ENCODE data around the gene MBD3L2.
"Not testable (repeated sequence)": the region's sequence is repeated elsewhere in the genome, so short reads cannot be mapped to it uniquely, and the experiment has no call there.

MBD3L2 gene

GRCh38 chr19:7067122-7067521 lies 18.0 kb downstream of the MBD3L2 start:
- H3K4me1 ChIP-seq (ENCODE audit: control insufficient read depth, insufficient read depth, low read length); H3K27me3 ChIP-seq (ENCODE audit: control insufficient read depth, insufficient read depth, low read length); H3K4me3 ChIP-seq (ENCODE audit: low read length); H3K9ac ChIP-seq (ENCODE audit: low read length); H3K36me3 ChIP-seq (ENCODE audit: control insufficient read depth, insufficient read depth, low read length); H3K9me3 ChIP-seq (ENCODE audit: control insufficient read depth, low read length): not testable (repeated sequence)

DNA sequence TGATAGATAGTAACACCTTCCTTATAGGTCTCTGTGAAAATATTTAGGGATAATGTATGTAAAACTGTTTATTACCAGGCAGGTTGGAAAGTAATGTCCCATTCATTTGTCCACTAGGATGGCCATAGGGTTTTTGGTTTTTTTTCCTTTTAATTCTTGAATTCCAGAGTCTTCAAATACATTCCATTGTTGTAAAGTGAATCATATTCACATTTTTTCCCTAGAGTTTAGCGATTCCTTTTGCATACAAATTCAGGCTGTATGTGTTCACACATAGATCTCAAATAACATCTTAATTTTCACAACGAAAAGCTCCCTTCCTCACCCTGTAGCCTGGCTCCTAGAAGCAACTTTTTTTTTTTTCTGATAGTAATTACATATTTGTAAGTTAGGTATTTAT lies 18.6 kb downstream of the MBD3L2 start:
- no peaks in the 10 kb centered on the region for H3K27me3 ChIP-seq (ENCODE audit: control insufficient read depth, insufficient read depth, low read length)
- no peaks in the 10 kb centered on the region for H3K36me3 ChIP-seq (ENCODE audit: control insufficient read depth, insufficient read depth, low read length)
- H3K4me1 ChIP-seq (ENCODE audit: control insufficient read depth, insufficient read depth, low read length): no peaks in the 10 kb centered on the region
- H3K9ac ChIP-seq (ENCODE audit: low read length): no peak overlapping the region
- H3K4me3 ChIP-seq (ENCODE audit: low read length): no peak overlapping the region
- no peaks in the 10 kb centered on the region for H3K9me3 ChIP-seq (ENCODE audit: control insufficient read depth, low read length)

GRCh38 chr19:7068599-7068998 lies 19.5 kb downstream of the MBD3L2 start:
- H3K4me3 ChIP-seq (ENCODE audit: low read length): no peak overlapping the region
- no peaks in the 10 kb centered on the region for H3K27me3 ChIP-seq (ENCODE audit: control insufficient read depth, insufficient read depth, low read length)
- no peak overlapping the region for H3K9ac ChIP-seq (ENCODE audit: low read length)
- no peaks in the 10 kb centered on the region for H3K4me1 ChIP-seq (ENCODE audit: control insufficient read depth, insufficient read depth, low read length)
- no peaks in the 10 kb centered on the region for H3K9me3 ChIP-seq (ENCODE audit: control insufficient read depth, low read length)
- H3K36me3 ChIP-seq (ENCODE audit: control insufficient read depth, insufficient read depth, low read length): peaks cover 3% of the 10 kb centered on the region

DNA sequence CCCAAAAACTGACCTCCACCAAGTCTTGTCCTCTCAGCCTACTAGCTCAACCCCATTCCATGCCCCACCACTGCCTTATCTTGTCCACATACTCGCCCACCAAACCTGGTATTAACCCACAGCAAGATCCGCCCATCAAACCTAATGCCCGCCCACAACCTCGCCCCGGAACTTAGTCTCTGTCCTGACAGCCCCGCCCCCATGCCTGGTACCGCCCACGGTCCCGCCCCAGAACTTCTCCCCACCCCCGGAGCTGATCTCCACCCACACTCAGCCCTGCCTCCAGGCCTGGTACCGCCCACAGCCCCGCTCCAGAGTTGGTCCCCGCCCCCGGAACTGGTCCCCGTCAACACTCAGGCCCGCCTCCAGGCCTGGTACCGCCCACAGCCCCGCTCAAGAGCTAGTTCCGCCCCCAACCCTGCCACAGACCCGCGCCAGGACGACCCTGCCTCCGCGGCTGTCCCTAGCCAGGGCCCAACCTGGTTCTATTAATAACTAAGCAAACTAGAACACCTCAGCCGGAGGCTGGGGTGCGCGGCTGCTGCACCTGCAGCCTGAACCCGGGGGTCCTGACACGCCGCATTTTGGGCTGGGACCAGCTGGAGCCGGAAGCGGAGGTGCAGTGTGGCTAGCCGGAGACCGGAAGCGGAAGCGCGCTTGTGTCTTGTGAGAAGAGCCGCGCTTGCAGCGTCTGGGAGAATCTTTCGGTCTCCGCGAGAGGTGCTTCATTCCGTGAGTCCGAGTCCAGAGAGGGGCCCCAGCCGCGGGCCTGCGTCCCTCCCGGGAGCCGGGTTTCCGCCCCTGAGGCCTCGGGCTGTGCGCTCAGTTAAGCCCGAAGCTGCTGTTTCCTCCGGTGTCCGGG lies 20.2 kb downstream of the MBD3L2 start, which contains the start of gene ZNF557:
Gene ZNF557, plus strand, starts transcription at position 662 of the 862 bp plus-strand sequence. CDS start 5,372 bp downstream, outside the sequence.
- Histone ChIP-seq H3K9ac (ENCODE audit: low read length) (peak within 1 kb of the TSS; percentile 81), H3K4me1 (ENCODE audit: control insufficient read depth, insufficient read depth, low read length) (no peaks in the 10 kb centered on the region), H3K4me3 (ENCODE audit: low read length) (peak within 1 kb of the TSS; percentile 76), H3K27me3 (ENCODE audit: control insufficient read depth, insufficient read depth, low read length) (no peaks in the 10 kb centered on the region), H3K9me3 (ENCODE audit: control insufficient read depth, low read length) (no peaks in the 10 kb centered on the region), H3K36me3 (ENCODE audit: control insufficient read depth, insufficient read depth, low read length) (peaks cover 6% of the 10 kb centered on the region)

DNA sequence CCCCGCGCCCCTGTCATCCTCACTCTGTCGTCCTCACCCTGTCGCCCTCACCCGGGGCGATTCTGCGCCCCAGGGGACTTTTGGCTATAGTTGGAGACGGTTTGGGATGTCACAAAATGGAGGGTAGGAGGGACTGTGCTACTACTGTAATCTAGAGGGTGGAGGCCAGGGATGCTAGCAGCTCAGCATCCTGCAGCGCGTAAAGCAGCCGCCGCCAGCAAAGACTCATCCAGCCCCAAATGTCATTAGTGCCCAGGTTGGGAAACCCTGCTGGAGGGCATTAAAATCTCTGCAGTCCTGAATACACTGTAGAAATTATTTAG lies 20.7 kb downstream of the MBD3L2 start:
- no peaks in the 10 kb centered on the region for H3K4me1 ChIP-seq (ENCODE audit: control insufficient read depth, insufficient read depth, low read length)
- H3K4me3 ChIP-seq (ENCODE audit: low read length): peak overlapping the region; percentile 76
- H3K36me3 ChIP-seq (ENCODE audit: control insufficient read depth, insufficient read depth, low read length): peaks cover 7% of the 10 kb centered on the region
- peak overlapping the region; percentile 81 for H3K9ac ChIP-seq (ENCODE audit: low read length)
- H3K9me3 ChIP-seq (ENCODE audit: control insufficient read depth, low read length): no peaks in the 10 kb centered on the region
- no peaks in the 10 kb centered on the region for H3K27me3 ChIP-seq (ENCODE audit: control insufficient read depth, insufficient read depth, low read length)

DNA sequence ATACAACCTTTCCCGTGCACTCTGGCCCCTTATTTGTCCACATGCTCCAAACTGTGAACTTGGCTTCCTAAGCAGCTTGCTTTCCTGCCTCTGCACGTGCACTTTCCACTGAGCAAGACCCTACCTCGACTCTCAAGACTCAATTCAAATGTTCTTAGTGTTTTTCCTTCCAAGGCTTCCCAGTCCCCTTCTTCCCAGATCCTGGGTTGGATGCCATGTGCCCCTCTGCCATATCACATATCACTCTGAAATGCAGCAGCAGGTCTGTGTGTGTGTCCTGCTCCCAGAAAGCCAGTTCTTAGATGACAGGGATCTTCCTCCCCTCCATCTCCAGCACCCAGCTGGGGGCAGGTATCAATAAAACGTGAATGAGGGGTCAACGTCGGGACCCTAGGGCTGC lies 23.4 kb downstream of the MBD3L2 start:
- no peaks in the 10 kb centered on the region for H3K4me1 ChIP-seq (ENCODE audit: control insufficient read depth, insufficient read depth, low read length)
- peaks cover 5% of the 10 kb centered on the region for H3K9me3 ChIP-seq (ENCODE audit: control insufficient read depth, low read length)
- H3K9ac ChIP-seq (ENCODE audit: low read length): no peak overlapping the region
- no peak overlapping the region for H3K4me3 ChIP-seq (ENCODE audit: low read length)
- H3K36me3 ChIP-seq (ENCODE audit: control insufficient read depth, insufficient read depth, low read length): peaks cover 26% of the 10 kb centered on the region
- no peaks in the 10 kb centered on the region for H3K27me3 ChIP-seq (ENCODE audit: control insufficient read depth, insufficient read depth, low read length)

DNA sequence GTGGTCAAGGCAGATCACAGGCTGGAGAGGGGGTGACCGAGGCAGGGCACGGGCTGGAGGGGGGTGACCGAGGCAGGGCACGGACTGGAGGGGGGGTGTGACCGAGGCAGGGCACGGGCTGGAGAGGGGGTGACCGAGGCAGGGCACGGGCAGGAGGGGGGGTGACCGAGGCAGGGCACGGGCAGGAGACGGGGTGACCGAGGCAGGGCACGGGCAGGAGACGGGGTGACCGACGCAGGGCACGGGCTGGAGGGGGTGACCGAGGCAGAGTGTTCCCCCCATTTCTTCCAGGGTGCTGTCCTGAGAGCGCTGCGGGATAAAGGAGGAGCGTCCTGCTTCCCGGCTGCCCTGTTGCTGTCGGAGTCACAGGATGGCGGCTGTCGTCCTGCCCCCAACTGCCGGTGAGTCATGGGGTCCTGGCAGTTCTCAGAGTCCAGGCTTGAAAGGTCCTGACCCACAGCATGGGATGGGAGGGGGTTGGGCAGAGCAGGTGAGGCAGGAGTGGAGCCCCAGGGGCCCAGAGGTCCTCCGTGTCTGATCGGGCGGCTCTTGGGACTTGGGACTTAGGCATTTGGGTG lies 25.7 kb downstream of the MBD3L2 start:
- Histone ChIP-seq H3K4me3 (ENCODE audit: low read length) (no peak overlapping the region), H3K27me3 (ENCODE audit: control insufficient read depth, insufficient read depth, low read length) (no peaks in the 10 kb centered on the region), H3K9me3 (ENCODE audit: control insufficient read depth, low read length) (peaks cover 12% of the 10 kb centered on the region), H3K4me1 (ENCODE audit: control insufficient read depth, insufficient read depth, low read length) (no peaks in the 10 kb centered on the region), H3K9ac (ENCODE audit: low read length) (no peak overlapping the region), H3K36me3 (ENCODE audit: control insufficient read depth, insufficient read depth, low read length) (peaks cover 35% of the 10 kb centered on the region)

DNA sequence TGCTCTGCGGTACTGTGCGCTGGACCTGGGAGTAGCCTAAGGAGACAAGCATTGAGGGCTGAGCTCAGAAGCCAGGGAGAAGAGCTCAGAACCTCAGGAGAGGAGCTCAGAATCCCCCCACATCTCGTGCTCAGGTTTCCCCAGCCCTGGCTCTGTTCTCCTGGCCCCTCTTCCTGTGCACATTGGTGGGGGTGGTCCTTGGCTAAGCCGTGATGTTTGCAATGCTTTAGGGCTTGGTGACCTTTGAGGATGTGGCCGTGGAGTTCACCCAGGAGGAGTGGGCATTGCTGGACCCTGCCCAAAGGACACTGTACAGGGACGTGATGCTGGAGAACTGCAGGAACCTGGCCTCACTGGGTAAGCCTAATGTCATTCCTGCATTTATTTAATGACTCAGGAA lies 27.0 kb downstream of the MBD3L2 start:
- H3K9me3 ChIP-seq (ENCODE audit: control insufficient read depth, low read length): peaks cover 24% of the 10 kb centered on the region
- no peaks in the 10 kb centered on the region for H3K4me1 ChIP-seq (ENCODE audit: control insufficient read depth, insufficient read depth, low read length)

GRCh38 chr19:7078008-7078407 lies 28.9 kb downstream of the MBD3L2 start:
- no peaks in the 10 kb centered on the region for H3K27me3 ChIP-seq (ENCODE audit: control insufficient read depth, insufficient read depth, low read length)
- peaks cover 58% of the 10 kb centered on the region for H3K36me3 ChIP-seq (ENCODE audit: control insufficient read depth, insufficient read depth, low read length)
- no peak overlapping the region for H3K9ac ChIP-seq (ENCODE audit: low read length)
- H3K4me1 ChIP-seq (ENCODE audit: control insufficient read depth, insufficient read depth, low read length): no peaks in the 10 kb centered on the region
- no peak overlapping the region for H3K4me3 ChIP-seq (ENCODE audit: low read length)
- peaks cover 41% of the 10 kb centered on the region for H3K9me3 ChIP-seq (ENCODE audit: control insufficient read depth, low read length)

More for the DNA sequence above, 27.0 kb downstream of the MBD3L2 start:
- H3K27me3 ChIP-seq (ENCODE audit: control insufficient read depth, insufficient read depth, low read length): no peaks in the 10 kb centered on the region
- no peak overlapping the region for H3K4me3 ChIP-seq (ENCODE audit: low read length)
- H3K36me3 ChIP-seq (ENCODE audit: control insufficient read depth, insufficient read depth, low read length): peaks cover 48% of the 10 kb centered on the region
- no peak overlapping the region for H3K9ac ChIP-seq (ENCODE audit: low read length)

- no peak overlapping the region for H3K9ac ChIP-seq (ENCODE audit: low read length)
- H3K4me3 ChIP-seq (ENCODE audit: low read length): peak overlapping the region; percentile 0
- H3K27me3 ChIP-seq (ENCODE audit: control insufficient read depth, insufficient read depth, low read length): no peaks in the 10 kb centered on the region
- H3K36me3 ChIP-seq (ENCODE audit: control insufficient read depth, insufficient read depth, low read length): peaks cover 46% of the 10 kb centered on the region
- H3K9me3 ChIP-seq (ENCODE audit: control insufficient read depth, low read length): peaks cover 55% of the 10 kb centered on the region
- H3K4me1 ChIP-seq (ENCODE audit: control insufficient read depth, insufficient read depth, low read length): no peaks in the 10 kb centered on the region
Measured at GRCh38 chr19:7083076-7083956, 34.2 kb downstream of the MBD3L2 start.

DNA sequence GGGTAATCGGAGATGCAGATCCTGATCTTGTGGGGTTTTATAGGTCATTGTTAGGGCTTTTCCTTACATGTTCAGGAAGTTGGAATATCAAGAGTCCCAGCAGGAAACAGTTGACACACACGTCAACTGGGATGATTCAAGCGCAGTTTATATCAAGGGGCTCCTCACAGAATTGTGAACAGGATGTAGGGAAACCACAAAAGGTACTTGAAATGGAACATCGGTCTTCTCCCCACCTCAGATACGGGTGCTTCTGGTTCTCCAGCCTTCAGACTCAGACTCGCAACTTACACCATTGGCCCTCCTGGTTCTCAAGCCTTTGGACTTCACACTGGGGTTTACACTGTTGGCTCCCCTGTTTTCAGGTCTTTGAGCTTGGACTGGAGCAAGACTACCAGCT lies 39.9 kb downstream of the MBD3L2 start:
- H3K36me3 ChIP-seq (ENCODE audit: control insufficient read depth, insufficient read depth, low read length): peaks cover 4% of the 10 kb centered on the region

DNA sequence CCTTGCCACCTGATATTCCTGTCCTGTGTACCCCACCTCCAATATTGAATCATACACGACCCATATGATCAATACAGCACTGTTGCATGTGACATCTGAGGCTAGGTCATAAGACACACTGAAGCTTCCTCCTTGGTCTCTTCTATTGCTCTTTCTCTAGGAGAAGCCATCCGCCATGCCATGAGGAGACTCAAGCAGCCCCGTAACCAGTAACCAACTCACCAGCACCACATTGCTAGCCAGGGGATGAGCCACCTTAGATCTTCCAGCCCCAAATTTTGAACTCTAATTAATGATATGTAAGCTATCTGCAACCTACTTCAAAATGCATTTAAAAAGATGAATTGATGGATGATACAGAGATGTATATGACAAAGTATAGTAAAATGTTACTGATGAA lies 49.0 kb downstream of the MBD3L2 start:
- peak overlapping the region; percentile 80 for H3K4me3 ChIP-seq (ENCODE audit: low read length)
- no peak overlapping the region for H3K9ac ChIP-seq (ENCODE audit: low read length)
- H3K27me3 ChIP-seq (ENCODE audit: control insufficient read depth, insufficient read depth, low read length): peaks cover 4% of the 10 kb centered on the region
- no peaks in the 10 kb centered on the region for H3K36me3 ChIP-seq (ENCODE audit: control insufficient read depth, insufficient read depth, low read length)
- no peaks in the 10 kb centered on the region for H3K9me3 ChIP-seq (ENCODE audit: control insufficient read depth, low read length)
- peaks cover 17% of the 10 kb centered on the region for H3K4me1 ChIP-seq (ENCODE audit: control insufficient read depth, insufficient read depth, low read length)

More for the DNA sequence above, 39.9 kb downstream of the MBD3L2 start:
- Histone ChIP-seq H3K4me1 (ENCODE audit: control insufficient read depth, insufficient read depth, low read length) (no peaks in the 10 kb centered on the region), H3K9me3 (ENCODE audit: control insufficient read depth, low read length) (peaks cover 12% of the 10 kb centered on the region), H3K9ac (ENCODE audit: low read length) (no peak overlapping the region), H3K4me3 (ENCODE audit: low read length) (no peak overlapping the region), H3K27me3 (ENCODE audit: control insufficient read depth, insufficient read depth, low read length) (no peaks in the 10 kb centered on the region)

Measured in mucosa of stomach (tissue), 1 donor.